ENCODE data around the gene NUP42. TPM values are rescaled to one million over a fixed set of nuclear protein-coding genes. Genes with fewer than 3 reads are reported as not detected.

Gene NUP42
- total RNA-seq, 1 donor from 2014 or later: 29.5 TPM

DNA sequence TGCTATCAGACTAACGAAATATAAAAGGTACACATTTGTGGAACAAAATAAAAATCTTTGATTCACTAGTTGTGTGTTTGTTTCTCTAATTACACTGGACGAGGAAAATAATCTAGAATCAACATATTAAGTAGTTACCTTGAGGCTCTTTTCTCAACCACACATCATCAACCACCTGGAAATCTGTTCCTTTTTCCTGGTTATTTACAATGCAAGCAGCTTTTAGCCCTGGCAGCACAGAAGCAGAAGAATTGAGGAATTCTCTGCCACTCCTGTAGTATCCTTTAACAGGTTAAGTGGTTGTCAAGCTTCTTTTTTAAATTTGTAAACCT lies 23.7 kb downstream of the NUP42 start:
- no peaks in the 10 kb centered on the region for H3K9me3 ChIP-seq
- no peak overlapping the region for H3K4me3 ChIP-seq
- no peak for ATAC-seq
- intact Hi-C loops (cut with DNase I): no loop called here
- TF ChIP-seq, protein P1, sequence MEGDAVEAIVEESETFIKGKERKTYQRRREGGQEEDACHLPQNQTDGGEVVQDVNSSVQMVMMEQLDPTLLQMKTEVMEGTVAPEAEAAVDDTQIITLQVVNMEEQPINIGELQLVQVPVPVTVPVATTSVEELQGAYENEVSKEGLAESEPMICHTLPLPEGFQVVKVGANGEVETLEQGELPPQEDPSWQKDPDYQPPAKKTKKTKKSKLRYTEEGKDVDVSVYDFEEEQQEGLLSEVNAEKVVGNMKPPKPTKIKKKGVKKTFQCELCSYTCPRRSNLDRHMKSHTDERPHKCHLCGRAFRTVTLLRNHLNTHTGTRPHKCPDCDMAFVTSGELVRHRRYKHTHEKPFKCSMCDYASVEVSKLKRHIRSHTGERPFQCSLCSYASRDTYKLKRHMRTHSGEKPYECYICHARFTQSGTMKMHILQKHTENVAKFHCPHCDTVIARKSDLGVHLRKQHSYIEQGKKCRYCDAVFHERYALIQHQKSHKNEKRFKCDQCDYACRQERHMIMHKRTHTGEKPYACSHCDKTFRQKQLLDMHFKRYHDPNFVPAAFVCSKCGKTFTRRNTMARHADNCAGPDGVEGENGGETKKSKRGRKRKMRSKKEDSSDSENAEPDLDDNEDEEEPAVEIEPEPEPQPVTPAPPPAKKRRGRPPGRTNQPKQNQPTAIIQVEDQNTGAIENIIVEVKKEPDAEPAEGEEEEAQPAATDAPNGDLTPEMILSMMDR (IDR thresholded peaks at IDR 0.05): no peak
- DNase-seq: no peak
- H3K27me3 ChIP-seq: peaks cover 11% of the 10 kb centered on the region
- H3K4me1 ChIP-seq: no peaks in the 10 kb centered on the region
- H3K27ac ChIP-seq: no peak overlapping the region
- H3K36me3 ChIP-seq: peaks cover 11% of the 10 kb centered on the region

DNA sequence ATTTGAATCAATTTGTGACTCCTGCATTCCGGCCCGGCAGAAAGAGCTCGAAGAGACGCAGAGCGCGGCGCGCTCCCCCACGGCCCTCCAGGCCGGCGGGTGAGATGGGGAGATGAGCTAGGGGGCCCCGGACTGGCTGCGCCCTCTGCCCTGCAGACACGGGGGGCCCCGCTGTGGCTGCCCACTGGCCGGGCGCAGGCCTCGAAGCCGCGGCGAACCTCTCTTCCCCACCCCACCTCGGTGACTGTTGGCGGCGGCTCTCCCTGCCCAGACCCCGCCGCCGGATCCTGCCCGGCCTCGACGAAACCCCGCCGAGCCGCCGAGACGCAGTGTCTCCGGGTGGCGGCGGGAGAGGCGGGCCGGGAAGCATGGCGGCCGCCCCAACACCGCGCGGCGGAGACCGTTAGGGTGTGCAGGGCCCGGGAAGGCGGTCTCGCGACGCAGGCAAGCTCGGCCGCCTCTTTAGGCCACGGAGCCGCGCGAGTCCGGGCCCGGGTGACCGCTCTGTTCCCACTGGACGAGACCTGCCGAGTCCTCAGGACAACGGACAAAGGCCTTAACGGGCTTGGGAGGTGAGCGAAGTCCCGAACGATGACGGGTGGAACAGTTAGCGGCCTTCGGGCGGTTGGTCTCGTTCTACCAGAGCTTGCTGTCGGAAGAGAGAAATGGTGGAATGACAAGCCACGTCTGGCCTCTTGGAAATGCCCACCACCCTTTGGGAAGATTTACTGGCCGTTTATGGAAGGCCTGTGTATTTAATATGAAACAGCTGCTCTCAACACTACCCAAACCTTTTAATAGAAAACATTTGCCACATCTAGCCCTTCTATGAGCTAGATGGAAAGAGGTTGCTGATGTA lies 24.3 kb downstream of the NUP42 start:
- DNase-seq (no peak), ATAC-seq (peak; percentile 68)
- peak overlapping the region; percentile 35 for H3K4me3 ChIP-seq
- H3K27me3 ChIP-seq: peaks cover 11% of the 10 kb centered on the region
- H3K4me1 ChIP-seq: no peaks in the 10 kb centered on the region
- intact Hi-C loops (cut with DNase I): no loop called here
- no peak overlapping the region for H3K27ac ChIP-seq
- H3K9me3 ChIP-seq: no peaks in the 10 kb centered on the region
- H3K36me3 ChIP-seq: peaks cover 5% of the 10 kb centered on the region
- TF ChIP-seq, protein P1 (IDR thresholded peaks at IDR 0.05): no peak

DNA sequence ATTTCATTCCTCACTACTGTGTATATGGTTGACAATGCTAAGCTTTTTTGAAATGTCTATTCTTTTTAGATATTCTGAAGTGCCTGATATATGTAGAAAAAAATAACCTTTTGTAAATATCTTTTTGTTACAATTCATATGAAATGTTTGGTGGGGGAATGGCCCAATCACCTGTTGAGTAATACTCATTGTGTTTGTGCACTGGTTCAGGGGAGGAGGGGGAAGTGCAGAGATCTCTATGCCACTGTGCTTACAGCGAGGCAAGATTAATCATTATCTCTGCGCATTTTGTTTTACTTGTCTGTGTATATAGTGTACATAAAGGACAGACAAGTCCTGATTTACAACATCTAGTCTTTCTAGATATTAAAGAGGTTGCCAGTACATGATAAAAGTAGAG lies 25.2 kb downstream of the NUP42 start:
- Histone ChIP-seq H3K27me3 (peaks cover 11% of the 10 kb centered on the region), H3K4me3 (no peak overlapping the region), H3K9me3 (no peaks in the 10 kb centered on the region), H3K27ac (no peak overlapping the region), H3K36me3 (no peaks in the 10 kb centered on the region), H3K4me1 (no peaks in the 10 kb centered on the region)
- no peak for DNase-seq
- intact Hi-C loops (cut with DNase I): no loop called here
- peak; percentile 52 for ATAC-seq
- TF ChIP-seq, protein P1 (IDR thresholded peaks at IDR 0.05): no peak

DNA sequence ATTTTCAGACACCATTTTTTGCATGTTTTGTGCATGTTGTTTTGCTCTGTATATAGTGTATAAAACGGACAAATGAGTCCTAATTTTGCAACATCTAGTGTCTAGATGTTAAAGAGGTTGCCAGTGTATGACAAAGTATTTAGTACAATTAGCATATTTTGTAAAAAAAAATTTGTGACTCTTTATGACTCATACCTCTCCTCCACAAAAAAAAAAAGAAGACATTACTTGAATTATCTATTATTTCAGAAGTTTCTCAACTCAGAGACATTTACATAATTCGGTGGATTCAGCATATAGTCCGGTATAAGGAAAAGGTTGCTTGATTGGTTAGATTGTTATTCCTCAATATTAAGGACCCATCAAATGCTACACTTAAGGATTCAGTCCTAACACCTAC lies 26.0 kb downstream of the NUP42 start:
- intact Hi-C loops (cut with DNase I): no loop called here
- Histone ChIP-seq H3K27ac (no peak overlapping the region), H3K27me3 (peaks cover 11% of the 10 kb centered on the region), H3K36me3 (no peaks in the 10 kb centered on the region), H3K9me3 (no peaks in the 10 kb centered on the region), H3K4me3 (no peak overlapping the region), H3K4me1 (no peaks in the 10 kb centered on the region)
- TF ChIP-seq, protein P1 (IDR thresholded peaks at IDR 0.05): no peak
- ATAC-seq (no peak), DNase-seq (no peak)

DNA sequence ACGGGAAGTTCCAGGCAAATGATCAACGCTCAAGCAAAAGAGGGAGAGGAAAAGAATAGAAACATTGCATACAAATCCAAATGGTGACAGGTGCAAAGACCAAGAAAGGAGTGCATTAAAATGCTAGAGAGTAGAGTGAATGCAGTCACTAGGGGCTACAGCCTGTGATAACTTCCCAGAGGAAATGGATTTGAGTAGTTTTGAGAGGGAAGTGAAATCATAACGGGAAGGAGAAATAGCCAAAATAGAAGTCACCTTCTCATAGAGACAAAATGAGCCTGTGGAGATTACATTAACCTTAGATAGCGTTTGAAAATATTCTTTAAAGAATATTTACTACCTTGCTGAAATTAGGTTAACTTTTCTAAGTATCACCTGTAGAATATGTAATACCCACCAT lies 26.5 kb downstream of the NUP42 start:
- intact Hi-C loops (cut with DNase I): no loop called here
- H3K9me3 ChIP-seq: no peaks in the 10 kb centered on the region

More for the DNA sequence above, 26.5 kb downstream of the NUP42 start:
- Histone ChIP-seq H3K4me3 (no peak overlapping the region), H3K27me3 (peaks cover 11% of the 10 kb centered on the region), H3K4me1 (no peaks in the 10 kb centered on the region), H3K27ac (no peak overlapping the region), H3K36me3 (no peaks in the 10 kb centered on the region)
- ATAC-seq (no peak), DNase-seq (no peak)
- TF ChIP-seq, protein P1 (IDR thresholded peaks at IDR 0.05): no peak
